ENCODE data around the gene ZNF831. TPM values are rescaled to one million over a fixed set of nuclear protein-coding genes. Genes with fewer than 3 reads are reported as not detected.

Gene ZNF831
- total RNA-seq, 1 donor from 2014 or later, result 4.0 TPM

- Mint-ChIP-seq H3K4me3 (no peak overlapping the region), H3K36me3 (ENCODE audit: low read depth) (no peaks in the 10 kb centered on the region), H3K27me3 (no peaks in the 10 kb centered on the region), H3K27ac (no peak overlapping the region), H3K9me3 (no peaks in the 10 kb centered on the region), H3K4me1 (peaks cover 29% of the 10 kb centered on the region)
- ATAC-seq (ENCODE audit: low read depth), result no peak
- TF ChIP-seq, protein P1, sequence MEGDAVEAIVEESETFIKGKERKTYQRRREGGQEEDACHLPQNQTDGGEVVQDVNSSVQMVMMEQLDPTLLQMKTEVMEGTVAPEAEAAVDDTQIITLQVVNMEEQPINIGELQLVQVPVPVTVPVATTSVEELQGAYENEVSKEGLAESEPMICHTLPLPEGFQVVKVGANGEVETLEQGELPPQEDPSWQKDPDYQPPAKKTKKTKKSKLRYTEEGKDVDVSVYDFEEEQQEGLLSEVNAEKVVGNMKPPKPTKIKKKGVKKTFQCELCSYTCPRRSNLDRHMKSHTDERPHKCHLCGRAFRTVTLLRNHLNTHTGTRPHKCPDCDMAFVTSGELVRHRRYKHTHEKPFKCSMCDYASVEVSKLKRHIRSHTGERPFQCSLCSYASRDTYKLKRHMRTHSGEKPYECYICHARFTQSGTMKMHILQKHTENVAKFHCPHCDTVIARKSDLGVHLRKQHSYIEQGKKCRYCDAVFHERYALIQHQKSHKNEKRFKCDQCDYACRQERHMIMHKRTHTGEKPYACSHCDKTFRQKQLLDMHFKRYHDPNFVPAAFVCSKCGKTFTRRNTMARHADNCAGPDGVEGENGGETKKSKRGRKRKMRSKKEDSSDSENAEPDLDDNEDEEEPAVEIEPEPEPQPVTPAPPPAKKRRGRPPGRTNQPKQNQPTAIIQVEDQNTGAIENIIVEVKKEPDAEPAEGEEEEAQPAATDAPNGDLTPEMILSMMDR (IDR thresholded peaks at IDR 0.05), result no peak
- intact Hi-C loops (cut with micrococcal nuclease), result no loop called here
- ChIA-PET POLR2A (no interaction called here), CTCF (interaction anchor here (0.8 kb wide), 1 partner anchor 66 kb away, joined by 3 read pairs; no protein-coding TSS in a partner anchor)
- DNase-seq, result no peak
Observed at GRCh38 chr20:59153832-59154231, 9.8 kb upstream of the ZNF831 start.

DNA sequence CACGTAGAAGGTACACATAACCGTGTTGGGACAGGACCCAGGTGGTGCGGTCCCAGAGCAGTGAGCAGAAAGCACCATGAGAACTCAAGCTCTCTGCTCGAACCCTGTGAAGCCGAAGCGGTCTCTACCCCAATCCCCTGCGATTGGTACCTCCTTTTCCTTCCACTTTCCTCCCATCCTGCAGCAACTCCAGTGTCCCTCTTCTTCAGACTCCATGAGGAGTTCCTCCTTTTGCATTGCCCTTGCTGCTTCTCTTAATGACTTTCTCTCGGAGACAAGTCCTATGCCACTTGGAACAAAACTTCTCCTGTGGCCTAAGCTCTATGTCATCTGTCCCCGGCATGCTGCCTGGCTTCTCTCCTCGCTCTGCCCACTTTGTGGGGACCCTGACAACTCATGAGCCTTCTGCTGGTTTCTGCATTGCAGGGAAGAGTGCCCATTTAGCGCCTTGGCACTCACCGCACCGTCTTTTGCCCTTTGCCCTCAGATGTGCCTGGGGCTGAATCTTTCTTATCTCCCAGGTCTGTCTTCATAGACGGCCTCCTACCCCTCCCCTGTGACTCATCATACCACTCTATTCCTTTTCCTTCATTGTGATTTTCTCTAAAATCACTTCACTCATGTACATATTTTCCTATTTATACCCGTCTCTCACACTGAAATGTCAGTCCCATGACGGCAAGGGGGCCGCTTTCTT lies 9.2 kb upstream of the ZNF831 start:
- no peak for ATAC-seq (ENCODE audit: low read depth)
- H3K4me3 Mint-ChIP-seq, result no peak overlapping the region
- H3K27me3 Mint-ChIP-seq, result no peaks in the 10 kb centered on the region
- intact Hi-C loops (cut with micrococcal nuclease), result no loop called here
- no peak for DNase-seq
- H3K4me1 Mint-ChIP-seq, result peaks cover 28% of the 10 kb centered on the region
- H3K36me3 Mint-ChIP-seq (ENCODE audit: low read depth), result no peaks in the 10 kb centered on the region
- no peak overlapping the region for H3K27ac Mint-ChIP-seq
- TF ChIP-seq, protein P1 (IDR thresholded peaks at IDR 0.05), result no peak
- ChIA-PET POLR2A (no interaction called here), CTCF (interaction anchor here (0.8 kb wide), 1 partner anchor 66 kb away, joined by 3 read pairs; no protein-coding TSS in a partner anchor)
- no peaks in the 10 kb centered on the region for H3K9me3 Mint-ChIP-seq

DNA sequence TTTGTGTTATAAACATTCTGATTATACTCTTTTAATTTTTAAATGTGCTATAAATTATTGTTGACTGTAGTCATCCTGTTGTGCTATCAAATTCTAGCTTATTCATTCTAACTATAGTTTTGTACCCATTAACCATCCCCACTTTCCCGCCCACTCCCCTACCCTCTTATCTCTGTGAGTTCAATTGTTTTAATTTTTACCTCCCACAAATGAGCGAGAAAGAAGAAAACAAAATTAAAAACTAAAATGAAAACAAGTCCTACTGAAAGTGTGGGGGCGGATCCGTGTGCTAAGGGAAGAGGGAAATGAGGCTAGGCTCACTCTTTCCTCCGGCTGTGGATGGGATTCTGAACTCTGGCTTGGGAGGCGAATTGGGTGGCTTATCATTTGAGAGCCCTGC lies 6.6 kb upstream of the ZNF831 start:
- ChIA-PET CTCF (no interaction called here), POLR2A (no interaction called here)
- ATAC-seq (ENCODE audit: low read depth) (no peak), DNase-seq (no peak)
- Mint-ChIP-seq H3K4me3 (no peak overlapping the region), H3K27ac (no peak overlapping the region), H3K4me1 (peaks cover 37% of the 10 kb centered on the region), H3K36me3 (ENCODE audit: low read depth) (no peaks in the 10 kb centered on the region), H3K9me3 (no peaks in the 10 kb centered on the region), H3K27me3 (no peaks in the 10 kb centered on the region)
- TF ChIP-seq, protein P1 (IDR thresholded peaks at IDR 0.05), result no peak
- intact Hi-C loops (cut with micrococcal nuclease), result no loop called here

GRCh38 chr20:59157531-59157930 lies 6.1 kb upstream of the ZNF831 start:
- Mint-ChIP-seq H3K27me3 (no peaks in the 10 kb centered on the region), H3K9me3 (no peaks in the 10 kb centered on the region), H3K4me1 (peaks cover 39% of the 10 kb centered on the region), H3K27ac (no peak overlapping the region), H3K36me3 (ENCODE audit: low read depth) (no peaks in the 10 kb centered on the region), H3K4me3 (no peak overlapping the region)
- intact Hi-C loops (cut with micrococcal nuclease), result no loop called here
- ChIA-PET POLR2A (no interaction called here), CTCF (no interaction called here)
- TF ChIP-seq, protein P1 (IDR thresholded peaks at IDR 0.05), result no peak
- no peak for ATAC-seq (ENCODE audit: low read depth)
- no peak for DNase-seq

GRCh38 chr20:59157961-59158541 lies 5.6 kb upstream of the ZNF831 start:
- ChIA-PET CTCF (no interaction called here), POLR2A (no interaction called here)
- H3K27me3 Mint-ChIP-seq, result no peaks in the 10 kb centered on the region
- no peak overlapping the region for H3K4me3 Mint-ChIP-seq
- TF ChIP-seq, protein P1 (IDR thresholded peaks at IDR 0.05), result no peak
- DNase-seq (no peak), ATAC-seq (ENCODE audit: low read depth) (no peak)
- no peaks in the 10 kb centered on the region for H3K36me3 Mint-ChIP-seq (ENCODE audit: low read depth)
- H3K4me1 Mint-ChIP-seq, result peaks cover 41% of the 10 kb centered on the region
- no peak overlapping the region for H3K27ac Mint-ChIP-seq
- H3K9me3 Mint-ChIP-seq, result no peaks in the 10 kb centered on the region
- intact Hi-C loops (cut with micrococcal nuclease), result no loop called here
